HFF-Myc (cell line): ENCODE results near the gene CRAT.

Experiments used
- DNase-seq: peaks from one replicate; pipeline ENCODE4 v3.0.0-alpha.2; 2011; ENCODE audit warnings: low read depth; ENCODE audit errors: extremely low read depth
- H3K4me3 ChIP-seq: replicated peaks from 2 replicates; pipeline ENCODE4 v1.5.1; 2011; ENCODE audit warnings: low read depth, mild to moderate bottlenecking, control low read depth, low read length
- CTCF ChIP-seq: IDR thresholded peaks from 2 replicates; pipeline ENCODE4 v1.5.1; 2012; ENCODE audit warnings: mild to moderate bottlenecking, low read depth, low read length, control low read depth; ENCODE audit errors: missing control alignments

Gene CRAT

GRCh38 chr9:129103595-129103965 is 7.0 kb downstream of the CRAT start:
- DNase-seq = no peak
- TF ChIP-seq CTCF = no peak
- no peak overlapping the region for H3K4me3 ChIP-seq

- no peak overlapping the region for H3K4me3 ChIP-seq
- no peak for DNase-seq
- peak; percentile 74 for TF ChIP-seq CTCF
Measured at GRCh38 chr9:129102791-129103594, 7.6 kb downstream of the CRAT start.

- no peak overlapping the region for H3K4me3 ChIP-seq
- no peak for TF ChIP-seq CTCF
- DNase-seq = no peak
Measured at GRCh38 chr9:129102095-129102525, 8.5 kb downstream of the CRAT start.

GRCh38 chr9:129101279-129101678 is 9.3 kb downstream of the CRAT start:
- no peak for DNase-seq
- no peak overlapping the region for H3K4me3 ChIP-seq
- TF ChIP-seq CTCF = no peak

GRCh38 chr9:129100383-129101169 is 10.0 kb downstream of the CRAT start:
- no peak overlapping the region for H3K4me3 ChIP-seq
- no peak for DNase-seq
- TF ChIP-seq CTCF = no peak

- no peak for DNase-seq
- no peak for TF ChIP-seq CTCF
Measured at GRCh38 chr9:129098328-129098727, 12.3 kb downstream of the CRAT start.

More at GRCh38 chr9:129098328-129098727, 12.3 kb downstream of the CRAT start:
- no peak overlapping the region for H3K4me3 ChIP-seq
